K562 (cell line): ENCODE measurements around the gene NINL. TPM values are rescaled to one million over a fixed set of nuclear protein-coding genes. Genes with fewer than 3 reads are reported as not detected.

Experiments used
- ATAC-seq: fragments of 200-7000 bp; cut with Tn5 transposase; 3 replicates; pipeline ENCODE4 v1.9.1; 2020; ENCODE audit warnings: moderate library complexity
- BruUV-seq: library from RNA; stranded (reverse); fragments of 400-500 nt; replicated peaks from 2 replicates; lab custom pipeline; 2021; lab: Mats Ljungman, UMichigan
- CTCF ChIA-PET: fragments of 300-600 bp; formaldehyde crosslinking; extraction: SDS; loops from one replicate; lab custom pipeline; 2021; ENCODE audit warnings: low intra/inter-chr PET ratio; lab: Yijun Ruan, JAX
- POLR2A ChIA-PET: fragments of 300-600, 350-650 bp; sonication (Branson Sonifier 250); formaldehyde crosslinking; extraction: SDS; loops from one replicate; lab custom pipeline; 2021; ENCODE audit warnings: antibody characterized with exemption, inconsistent platforms; lab: Yijun Ruan, JAX
- DNase-seq, 4 experiments: peaks; one replicate each; pipeline versions ENCODE4 v3.0.0 to v3.0.0-alpha.2; 2011 to 2018; ENCODE audit warnings: low spot score in 3 of 4, mixed read lengths in 3 of 4; ENCODE audit errors: extremely low read depth in 1 of 4
- FAIRE-seq: peaks from 2 replicates; lab custom pipeline; 2011; peaks lifted over from hg19 to GRCh38; lab: Jason Lieb, UNC
- H2AFZ ChIP-seq: 2 replicates; pipeline ENCODE4 v1.6.0; 2011; ENCODE audit warnings: low read depth, low read length, control low read depth, inconsistent platforms
- H3K27ac ChIP-seq: fragments of 200-600 bp; 3 replicates; pipeline ENCODE4 v1.8.0; 2011; ENCODE audit warnings: low read depth, mild to moderate bottlenecking, control low read depth, inconsistent platforms, low read length, moderate library complexity, mixed read lengths; ENCODE audit errors: extremely low read depth
- H3K27me3 ChIP-seq, 2 experiments: fragments of 300-600 bp in 1 of 2; 2 replicates in 1 of 2; 3 replicates in 1 of 2; pipeline versions ENCODE4 v1.6.0 to v1.8.0; 2011; ENCODE audit warnings: inconsistent platforms in 2 of 2, low read length in 2 of 2, mild to moderate bottlenecking in 1 of 2, mixed read lengths in 1 of 2, moderate library complexity in 1 of 2; ENCODE audit not compliant: control insufficient read depth in 2 of 2, insufficient read depth in 2 of 2
- H3K36me3 ChIP-seq: fragments of 300-600 bp; 3 replicates; pipeline ENCODE4 v1.8.0; 2011; ENCODE audit warnings: mild to moderate bottlenecking, low read length, inconsistent platforms; ENCODE audit not compliant: control insufficient read depth, insufficient read depth
- H3K4me1 ChIP-seq, 2 experiments: fragments of 200-600 bp in 1 of 2; replicated peaks in 1 of 2; 2 replicates in 1 of 2; 3 replicates in 1 of 2; pipeline versions ENCODE4 v1.5.1 to v1.8.0; 2011; ENCODE audit warnings: inconsistent platforms in 2 of 2, low read length in 2 of 2, mild to moderate bottlenecking in 1 of 2, mixed read lengths in 1 of 2, moderate library complexity in 1 of 2; ENCODE audit not compliant: control insufficient read depth in 2 of 2, insufficient read depth in 2 of 2
- H3K4me2 ChIP-seq: 2 replicates; pipeline ENCODE4 v1.6.1; 2011; ENCODE audit warnings: low read length, control low read depth, inconsistent platforms, mixed read lengths; ENCODE audit not compliant: insufficient read depth
- H3K4me3 ChIP-seq: fragments of 200-600 bp; sonication (generic), shearing (Covaris generic); 2 replicates; pipeline ENCODE4 v1.5.1; 2016; ENCODE audit warnings: control low read depth, inconsistent platforms
- H3K79me2 ChIP-seq: fragments of 200-600 bp; 3 replicates; pipeline ENCODE4 v1.8.0; 2011; ENCODE audit warnings: low read length, inconsistent platforms; ENCODE audit not compliant: control insufficient read depth, insufficient read depth
- H3K9ac ChIP-seq, 2 experiments: 2 replicates each; pipeline versions ENCODE4 v1.6.0 to v1.6.1; 2011; ENCODE audit warnings: low read depth in 2 of 2, low read length in 2 of 2, control low read depth in 1 of 2, inconsistent platforms in 1 of 2, mild to moderate bottlenecking in 1 of 2, mixed read lengths in 1 of 2; ENCODE audit not compliant: insufficient read depth in 1 of 2
- H3K9me1 ChIP-seq: one replicate; pipeline ENCODE4 v1.6.0; 2011; ENCODE audit warnings: inconsistent platforms, mild to moderate bottlenecking, low read length, moderate library complexity; ENCODE audit not compliant: control insufficient read depth, insufficient read depth
- H3K9me3 ChIP-seq: replicated peaks from 2 replicates; pipeline ENCODE4 v1.5.1; 2011; ENCODE audit warnings: low read depth, low read length, inconsistent platforms; ENCODE audit not compliant: control insufficient read depth, insufficient read depth
- H4K20me1 ChIP-seq: replicated peaks from 2 replicates; pipeline ENCODE4 v1.6.1; 2011; ENCODE audit warnings: low read length, inconsistent platforms, mixed read lengths; ENCODE audit not compliant: control insufficient read depth, insufficient read depth
- DIDO1 ChIP-seq: fragments of 450-650 bp; IDR thresholded peaks from 2 replicates; pipeline ENCODE4 v1.6.1; 2016; ENCODE audit warnings: low read depth, missing biosample characterization, missing genetic modification characterization
- ELK3 ChIP-seq: fragments of 450-650 bp; formaldehyde crosslinking; IDR thresholded peaks from 2 replicates; pipeline ENCODE4 v1.4.0; 2020; ENCODE audit warnings: mild to moderate bottlenecking
- FOXP4 ChIP-seq: sonication (generic); formaldehyde crosslinking; IDR thresholded peaks from 2 replicates; pipeline ENCODE4 v1.8.0; 2022; ENCODE audit warnings: mild to moderate bottlenecking, missing genetic modification reagents, borderline replicate concordance
- HDAC3 ChIP-seq: fragments of 450-650 bp; IDR thresholded peaks from 2 replicates; pipeline ENCODE4 v1.6.1; 2018; ENCODE audit warnings: borderline replicate concordance, mild to moderate bottlenecking, moderate library complexity; ENCODE audit not compliant: partially characterized antibody
- MTF1 ChIP-seq: fragments of 250-450 bp; sonication (Bioruptor Pico); IDR thresholded peaks from 2 replicates; pipeline ENCODE4 v1.9.0; 2021; ENCODE audit warnings: moderate library complexity, mild to moderate bottlenecking, inconsistent platforms, borderline replicate concordance
- NFE2L1 ChIP-seq: fragments of 450-650 bp; IDR thresholded peaks from 2 replicates; pipeline ENCODE4 v1.6.1; 2016; ENCODE audit warnings: missing genetic modification characterization, low read depth, mild to moderate bottlenecking, missing compliant biosample characterization, moderate library complexity, borderline replicate concordance
- PHB ChIP-seq: fragments of 250-450 bp; sonication (Bioruptor Pico); IDR thresholded peaks from 2 replicates; pipeline ENCODE4 v1.5.0; 2021
- STAT5A ChIP-seq: IDR thresholded peaks from 2 replicates; pipeline ENCODE4 v1.6.1; 2012; ENCODE audit warnings: low read length, inconsistent platforms, borderline replicate concordance
- ZBTB1 ChIP-seq: sonication (generic); formaldehyde crosslinking; IDR thresholded peaks from 2 replicates; pipeline ENCODE4 v1.8.1; 2023; ENCODE audit warnings: missing genetic modification reagents, low read depth, mild to moderate bottlenecking, borderline replicate concordance
- ZFP36 ChIP-seq: fragments of 150-350 bp; IDR thresholded peaks from 2 replicates; pipeline ENCODE4 v1.6.1; 2018; ENCODE audit warnings: low read length, low read depth; ENCODE audit not compliant: partially characterized antibody
- ZNF408 ChIP-seq: fragments of 250-450 bp; sonication (Bioruptor Pico); IDR thresholded peaks from 2 replicates; pipeline ENCODE4 v1.4.0; 2020; ENCODE audit warnings: low read depth, mild to moderate bottlenecking, moderate library complexity
- ZNF764 ChIP-seq: fragments of 250-450 bp; sonication (Bioruptor Pico); IDR thresholded peaks from 2 replicates; pipeline ENCODE4 v1.4.0; 2020; ENCODE audit warnings: low read depth, mild to moderate bottlenecking, moderate library complexity
- ZNF830 ChIP-seq: fragments of 250-450 bp; sonication (Bioruptor Pico); IDR thresholded peaks from 2 replicates; pipeline ENCODE4 v1.5.0; 2021; ENCODE audit warnings: mild to moderate bottlenecking
- whole genome bisulfite sequencing: fragments of 100-300 bp; shearing (Covaris generic); methylation state at CpG from one replicate; pipeline ENCODE4 v1.1.6; 2016; ENCODE audit warnings: low coverage, mixed read lengths; ENCODE audit not compliant: insufficient coverage; ENCODE audit errors: missing lambda C conversion rate; 5-methylcytosine and 5-hydroxymethylcytosine counted together
- in situ Hi-C: fragments of 300-500 bp; cut with MboI; formaldehyde crosslinking; loops from 4 replicates; pipeline ENCODE4 v1.15.0; 2018; ENCODE audit warnings: inconsistent platforms, mixed read lengths
- intact Hi-C: fragments of 100-400 bp; cut with micrococcal nuclease; formaldehyde crosslinking; loops from 2 replicates; pipeline ENCODE4 v1.14.2; 2022
- polyA plus RNA-seq, 8 experiments: library from polyadenylated mRNA; depleted of rRNA in 4 of 8; stranded (reverse) in 5 of 8; unstranded in 3 of 8; fragments of >200 nt; fragmentation: Nextera tagmentation in 2 of 8; fragmentation: Illumina TruSeq in 1 of 8; extraction: Ambion mirVana in 2 of 8; extraction: Trizol in 1 of 8; gene quantifications; 2 replicates each; pipeline versions ENCODE4 v1.2.1 to v1.2.3, GENCODE V29; 2011 to 2014; ENCODE audit warnings: inconsistent platforms in 1 of 8, missing spikeins in 1 of 8
- total RNA-seq, 7 experiments: library from RNA; depleted of rRNA in 6 of 7; stranded (reverse); fragments of >200 nt in 6 of 7; fragmentation: Illumina TruSeq in 2 of 7; extraction: Trizol in 2 of 7; gene quantifications; 2 replicates each; pipeline versions ENCODE4 v1.2.1 to v1.2.3, GENCODE V29; 2011 to 2021; ENCODE audit warnings: low replicate concordance in 1 of 7

Gene NINL
- total and polyA plus RNA-seq, 9 of the 15 experiments (the other 6 are each of a cell fraction or from before 2014, with no cell fraction given) = 0.03 to 0.22 (median 0.05) TPM; not detected in 5

DNA sequence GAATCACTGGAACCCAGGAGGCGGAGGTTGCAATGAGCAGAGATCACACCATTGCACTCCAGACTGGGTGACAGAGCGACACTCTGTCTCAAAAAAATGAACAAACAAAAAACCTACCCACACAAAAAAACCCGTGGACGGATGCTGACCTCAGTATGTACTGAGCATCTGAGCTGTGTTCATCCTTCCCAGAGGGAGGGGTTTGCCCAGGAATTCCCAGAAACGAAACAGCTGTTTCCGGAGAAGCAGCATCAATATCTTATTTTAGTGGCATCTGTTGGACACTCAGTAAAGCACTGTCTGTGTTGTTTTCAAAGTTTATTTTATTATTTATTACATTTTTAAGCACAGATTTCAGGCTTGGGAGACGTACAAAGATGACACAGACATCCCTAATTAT lies 19.8 kb upstream of the NINL start:
- no peak for TF ChIP-seq HDAC3
- TF ChIP-seq ZNF764 (CRISPR knock-in tag) = no peak
- no peak for TF ChIP-seq ZBTB1 (CRISPR knock-in tag)
- no peak for TF ChIP-seq ZNF408
- no peak for TF ChIP-seq PHB (CRISPR knock-in tag)
- H3K4me1 ChIP-seq = peaks cover 2 to 7% of the 10 kb centered on the region in 2 experiments; a peak in 2 of 5 replicates
- POLR2A ChIA-PET = no interaction called here
- no peak overlapping the region for H3K4me2 ChIP-seq
- no peak for FAIRE-seq
- H3K9me3 ChIP-seq = no peaks in the 10 kb centered on the region
- no peak for ATAC-seq
- no TSS peak for BruUV-seq
- no peak overlapping the region for H2AFZ ChIP-seq
- intact Hi-C loops = no loop called here
- CTCF ChIA-PET = no interaction called here
- no peaks in the 10 kb centered on the region for H3K36me3 ChIP-seq
- H3K9me1 ChIP-seq = no peaks in the 10 kb centered on the region
- no peaks in the 10 kb centered on the region for H3K27me3 ChIP-seq
- no peak overlapping the region for H3K27ac ChIP-seq
- in situ Hi-C loops = no loop called here
- no peaks in the 10 kb centered on the region; the same call in 1 of the 2 replicates for H4K20me1 ChIP-seq
- H3K9ac ChIP-seq = no peak overlapping the region
- no peak overlapping the region for H3K4me3 ChIP-seq
- DNase-seq = no peak
- WGBS = 32% methylated on average over 7 of the region's 7 CpGs
- H3K79me2 ChIP-seq = no peaks in the 10 kb centered on the region

DNA sequence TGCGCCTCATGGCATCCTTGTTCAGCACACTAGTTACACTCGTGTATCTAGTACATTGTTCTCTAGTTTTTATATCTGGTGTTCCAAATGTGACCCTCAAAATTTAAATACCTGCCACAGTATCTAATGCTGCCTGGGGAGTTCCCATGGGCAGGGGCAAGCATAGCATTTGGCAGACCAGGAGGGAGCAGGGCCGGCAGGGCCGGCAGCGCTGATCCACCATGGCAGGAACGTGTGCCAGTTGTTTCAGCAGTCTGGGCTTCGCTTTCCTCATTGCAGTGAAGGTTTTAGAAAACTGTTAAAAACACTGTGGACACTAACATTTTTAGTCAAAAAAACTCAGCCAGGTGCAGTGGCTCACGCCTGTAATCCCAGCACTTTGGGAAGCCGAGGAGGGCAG lies 19.3 kb upstream of the NINL start:
- H3K4me2 ChIP-seq = no peak overlapping the region
- no peak overlapping the region for H3K9ac ChIP-seq
- no peaks in the 10 kb centered on the region for H3K27me3 ChIP-seq
- no peaks in the 10 kb centered on the region for H3K36me3 ChIP-seq
- no peaks in the 10 kb centered on the region for H3K79me2 ChIP-seq
- DNase-seq (no peak), ATAC-seq (no peak), FAIRE-seq (no peak)
- H3K9me1 ChIP-seq = no peaks in the 10 kb centered on the region
- H3K27ac ChIP-seq = no peak overlapping the region
- POLR2A ChIA-PET = no interaction called here
- peaks cover 2 to 7% of the 10 kb centered on the region in 2 experiments; a peak in 2 of 5 replicates for H3K4me1 ChIP-seq
- TF ChIP-seq MTF1 (CRISPR knock-in tag) = no peak
- TF ChIP-seq DIDO1 (tag) = no peak
- TF ChIP-seq STAT5A = no peak
- no peak for TF ChIP-seq ZFP36
- TF ChIP-seq ELK3 = no peak
- TF ChIP-seq ZNF830 (CRISPR knock-in tag) = no peak
- no peak for TF ChIP-seq FOXP4 (CRISPR knock-in tag)
- no peak for TF ChIP-seq NFE2L1 (tag)
- no peaks in the 10 kb centered on the region; the same call in 1 of the 2 replicates for H4K20me1 ChIP-seq
- intact Hi-C loops (no loop called here), in situ Hi-C loops (no loop called here)
- WGBS = 47% methylated on average over 6 of the region's 9 CpGs
- BruUV-seq = no TSS peak
- no peaks in the 10 kb centered on the region for H3K9me3 ChIP-seq
- no peak overlapping the region for H3K4me3 ChIP-seq
- H2AFZ ChIP-seq = no peak overlapping the region
- CTCF ChIA-PET = no interaction called here
